Skin epidermis (tissue), 12 donors: ENCODE data around the gene DOCK4.
A peak's percentile ranks its signal among the peaks of the same experiment; 100 is the strongest.

Source experiments
- H3K27ac ChIP-seq, 21 experiments: fragments of 200-600 bp; sonication (generic) in 11 of 21; one replicate each; pipeline ENCODE4 v1.5.0; 2020; ENCODE audit warnings: mild to moderate bottlenecking in 3 of 21, inconsistent platforms in 2 of 21, moderate library complexity in 2 of 21
- H3K4me3 ChIP-seq, 7 experiments: fragments of 200-600 bp; sonication (generic) in 2 of 7; one replicate each; pipeline ENCODE4 v1.5.0; 2020; ENCODE audit warnings: inconsistent platforms in 2 of 7, mild to moderate bottlenecking in 2 of 7, moderate library complexity in 1 of 7

The DOCK4 gene

DNA sequence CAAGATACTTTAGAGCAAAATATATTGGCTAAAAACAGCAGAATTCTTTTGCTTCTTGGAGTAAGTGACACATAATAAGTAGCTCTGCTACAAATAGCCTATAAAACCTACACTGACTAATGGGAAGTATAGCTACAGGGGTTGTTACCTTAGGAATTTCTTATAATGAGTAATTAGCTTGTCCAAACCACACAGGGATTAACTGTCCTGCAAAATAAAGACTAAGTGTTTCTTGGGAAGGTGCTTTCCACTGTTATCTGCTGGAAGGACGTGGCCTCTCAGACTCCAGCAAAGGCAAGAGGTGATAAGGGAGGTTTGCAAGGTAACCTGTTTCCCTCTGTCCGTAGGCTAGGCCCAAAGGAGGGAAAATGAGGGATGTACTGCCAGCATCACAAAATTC is 302.4 kb downstream of the DOCK4 start:
- Histone ChIP-seq H3K27ac (no peak overlapping the region), H3K4me3 (no peak overlapping the region)

DNA sequence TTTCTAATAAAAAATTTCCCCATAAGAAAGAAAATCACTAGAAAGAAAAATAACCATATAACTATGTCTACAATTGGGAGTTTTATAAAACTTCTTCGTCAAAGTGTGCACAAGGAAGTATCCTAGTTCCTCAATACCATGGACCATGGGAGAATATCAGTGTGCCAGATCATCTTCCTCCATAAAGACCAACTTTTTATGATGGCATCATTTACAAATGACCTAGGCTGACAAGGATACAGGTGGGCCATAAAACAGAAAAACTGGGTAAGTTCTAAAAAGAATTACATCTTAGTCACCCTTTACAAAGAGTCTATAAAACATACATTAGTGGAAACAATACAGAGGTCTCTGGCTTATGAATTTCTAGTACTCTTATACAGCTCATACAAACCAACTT is 303.2 kb downstream of the DOCK4 start:
- H3K27ac ChIP-seq, result no peak overlapping the region
- H3K4me3 ChIP-seq, result no peak overlapping the region

- no peak overlapping the region for H3K4me3 ChIP-seq
- H3K27ac ChIP-seq, result no peak overlapping the region
These were observed 305.9 kb downstream of the DOCK4 start for GRCh38 chr7:111900283-111900682.

DNA sequence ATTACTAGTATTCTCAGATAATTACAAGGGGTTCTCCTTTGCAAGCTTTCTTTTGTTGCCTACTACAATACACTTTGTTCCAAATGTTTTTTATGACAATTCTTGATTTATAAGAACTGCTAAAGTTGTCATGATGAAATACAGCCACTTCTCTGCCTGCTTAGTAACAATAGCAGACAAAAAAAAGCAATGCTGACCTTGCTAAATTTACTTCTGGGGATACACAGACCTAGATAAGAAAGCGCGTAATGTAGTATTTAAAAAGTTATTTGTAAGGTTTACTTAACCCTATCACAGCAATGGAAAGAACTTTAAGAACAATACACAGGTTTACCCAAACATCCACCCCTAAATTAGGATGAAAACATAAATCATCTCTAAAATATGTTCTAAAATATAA is 311.1 kb downstream of the DOCK4 start:
- Histone ChIP-seq H3K4me3 (no peak overlapping the region), H3K27ac (no peak overlapping the region)

DNA sequence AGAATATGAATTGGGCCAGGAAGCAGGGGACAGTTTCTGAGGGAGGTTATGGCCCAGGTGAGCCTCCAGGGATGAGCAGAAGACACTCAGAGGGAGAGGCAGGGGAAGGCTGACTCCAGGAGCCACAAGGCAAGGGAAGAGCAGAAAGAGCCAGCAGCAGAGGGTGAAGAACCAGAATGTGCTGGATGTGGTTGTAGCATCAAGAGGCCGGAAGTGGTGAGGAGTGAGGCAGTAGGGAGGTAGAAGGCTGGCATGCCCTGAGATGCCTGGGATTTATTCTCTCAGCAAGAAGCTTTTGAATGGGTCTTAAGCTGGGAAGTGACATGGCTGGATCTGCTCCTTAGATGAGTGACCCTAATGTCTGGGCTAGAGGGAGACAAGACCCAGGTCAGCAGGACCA is 311.7 kb downstream of the DOCK4 start:
- H3K4me3 ChIP-seq, result no peak overlapping the region
- H3K27ac ChIP-seq, result no peak overlapping the region

- H3K27ac ChIP-seq, result no peak overlapping the region
- no peak overlapping the region for H3K4me3 ChIP-seq
These were observed 313.0 kb downstream of the DOCK4 start for GRCh38 chr7:111893190-111893589.

- H3K4me3 ChIP-seq, result no peak overlapping the region
- H3K27ac ChIP-seq, result no peak overlapping the region
These were observed 313.6 kb downstream of the DOCK4 start for GRCh38 chr7:111892588-111892987.

- Histone ChIP-seq H3K4me3 (no peak overlapping the region), H3K27ac (no peak overlapping the region)
These were observed 318.5 kb downstream of the DOCK4 start for GRCh38 chr7:111887734-111888133.

DNA sequence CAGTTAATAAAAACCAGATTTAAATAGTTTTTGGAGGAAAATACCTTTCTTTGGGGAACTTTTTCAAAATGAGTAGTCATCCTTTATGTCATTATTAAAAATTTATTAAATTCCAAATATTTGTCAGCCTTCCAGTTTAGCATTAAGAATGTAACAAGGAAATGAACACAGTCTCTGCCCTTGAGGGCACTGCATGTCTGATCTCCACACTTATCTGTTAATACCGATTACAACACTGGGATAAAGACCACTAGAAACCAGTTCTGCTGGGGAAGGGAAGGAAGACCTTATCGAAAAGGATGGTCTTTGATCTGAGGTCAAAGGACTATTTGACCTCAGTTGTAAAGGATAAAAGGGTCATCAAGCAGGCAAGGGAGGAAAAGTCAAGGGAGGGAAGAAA is 320.0 kb downstream of the DOCK4 start:
- H3K4me3 ChIP-seq, result no peak overlapping the region
- H3K27ac ChIP-seq, result no peak overlapping the region

DNA sequence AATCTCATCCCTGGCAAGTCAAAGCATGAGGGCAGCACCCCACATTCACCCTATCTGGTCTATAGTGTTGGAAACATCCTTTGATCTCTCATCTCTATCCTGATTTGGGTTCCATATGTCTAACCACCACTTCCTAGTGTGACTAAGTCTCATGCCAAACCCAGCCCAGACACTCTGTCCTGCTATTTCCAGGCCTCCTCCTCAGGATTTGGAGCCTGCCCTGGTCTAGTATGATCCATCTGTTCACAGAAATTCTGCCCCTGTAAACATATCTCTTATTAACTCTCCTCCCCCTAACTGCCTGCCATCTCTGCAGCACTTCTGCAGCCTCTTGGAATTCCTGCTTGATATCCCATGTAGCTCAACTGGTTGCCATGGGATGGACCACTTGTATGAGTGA is 323.0 kb downstream of the DOCK4 start:
- Histone ChIP-seq H3K27ac (no peak overlapping the region), H3K4me3 (no peak overlapping the region)

DNA sequence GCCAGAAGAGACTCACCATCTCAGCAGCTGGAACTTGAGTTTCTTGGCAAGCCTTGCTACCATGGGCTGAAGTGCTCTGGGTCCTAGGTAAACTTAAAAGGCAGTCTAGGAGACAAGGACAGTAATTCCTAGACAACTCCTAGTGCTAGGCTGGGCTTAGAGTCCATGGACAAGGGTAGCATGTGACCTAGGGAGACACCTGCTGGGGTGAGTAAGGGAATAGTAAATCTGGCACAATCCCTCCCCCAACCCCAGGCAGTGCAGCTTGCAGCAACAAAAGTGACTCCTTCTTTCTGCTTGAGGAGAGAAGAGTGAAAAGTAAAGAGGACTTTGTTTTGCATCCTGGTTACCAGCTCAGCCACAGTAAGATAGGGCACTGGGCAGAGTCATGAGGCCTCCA is 327.4 kb downstream of the DOCK4 start:
- H3K4me3 ChIP-seq, result no peak overlapping the region
- no peak overlapping the region for H3K27ac ChIP-seq

GRCh38 chr7:111877931-111878330 is 328.3 kb downstream of the DOCK4 start:
- no peak overlapping the region for H3K4me3 ChIP-seq
- H3K27ac ChIP-seq, result no peak overlapping the region

GRCh38 chr7:111873963-111874690 is 332.1 kb downstream of the DOCK4 start:
- peak overlapping the region in 3 of 21 experiments; percentile 30 to 49 (median 35) for H3K27ac ChIP-seq

GRCh38 chr7:111873326-111873646 is 332.9 kb downstream of the DOCK4 start:
- Histone ChIP-seq H3K27ac (peak overlapping the region in 5 of 21 experiments; percentile 4 to 49 (median 30)), H3K4me3 (no peak overlapping the region)

More at GRCh38 chr7:111873963-111874690, 332.1 kb downstream of the DOCK4 start:
- no peak overlapping the region for H3K4me3 ChIP-seq

- no peak overlapping the region for H3K4me3 ChIP-seq
- peak overlapping the region in 3 of 21 experiments; percentile 4 to 35 (median 30) for H3K27ac ChIP-seq
These were observed 333.5 kb downstream of the DOCK4 start for GRCh38 chr7:111872450-111873325.

DNA sequence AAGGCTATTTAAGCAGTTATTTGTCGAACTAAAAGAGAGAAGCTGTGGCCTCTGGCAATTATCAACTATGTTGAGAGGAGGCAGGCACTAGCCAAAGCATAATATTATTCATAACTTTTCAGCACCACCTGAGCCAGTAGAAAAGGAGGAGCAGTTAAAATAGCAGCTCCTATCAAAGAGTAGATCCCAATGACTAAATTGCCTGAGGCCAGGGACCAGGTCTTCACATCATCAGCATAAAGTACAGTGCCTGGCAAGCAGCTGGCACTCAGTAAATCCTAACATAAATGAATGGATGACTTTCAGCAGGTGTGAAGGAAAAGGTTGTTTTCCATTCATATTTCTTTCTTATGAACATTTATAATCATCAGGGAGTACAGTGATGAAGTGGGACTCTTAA is 334.9 kb downstream of the DOCK4 start:
- Histone ChIP-seq H3K4me3 (no peak overlapping the region), H3K27ac (no peak overlapping the region)

DNA sequence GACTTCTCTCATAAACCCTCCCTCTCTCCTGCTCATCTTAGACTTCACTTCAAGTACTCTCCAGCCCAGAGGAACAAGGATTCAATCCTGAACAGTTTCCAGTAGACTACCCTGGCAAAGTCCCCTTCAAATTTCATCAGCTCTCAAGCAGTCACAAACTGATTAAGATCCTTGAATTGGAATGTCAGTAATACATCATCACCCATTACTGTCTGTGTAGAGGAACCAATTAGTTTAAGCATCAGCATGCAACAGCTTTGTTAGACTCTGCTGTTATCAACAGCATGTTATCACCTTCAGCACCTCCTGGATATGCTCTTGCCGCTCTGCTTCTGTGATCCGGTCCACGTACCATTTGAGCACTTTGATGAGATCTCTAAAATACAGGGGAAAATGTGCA is 336.9 kb downstream of the DOCK4 start:
- no peak overlapping the region for H3K27ac ChIP-seq
- H3K4me3 ChIP-seq, result no peak overlapping the region

GRCh38 chr7:111867348-111867931 is 338.8 kb downstream of the DOCK4 start:
- no peak overlapping the region for H3K27ac ChIP-seq

GRCh38 chr7:111866787-111867186 is 339.4 kb downstream of the DOCK4 start:
- no peak overlapping the region for H3K27ac ChIP-seq
- no peak overlapping the region for H3K4me3 ChIP-seq

More at GRCh38 chr7:111867348-111867931, 338.8 kb downstream of the DOCK4 start:
- H3K4me3 ChIP-seq, result no peak overlapping the region

- Histone ChIP-seq H3K4me3 (no peak overlapping the region), H3K27ac (no peak overlapping the region)
These were observed 340.8 kb downstream of the DOCK4 start for GRCh38 chr7:111865430-111865829.
